ENCODE data around the gene RNU6-9.

The RNU6-9 gene

DNA sequence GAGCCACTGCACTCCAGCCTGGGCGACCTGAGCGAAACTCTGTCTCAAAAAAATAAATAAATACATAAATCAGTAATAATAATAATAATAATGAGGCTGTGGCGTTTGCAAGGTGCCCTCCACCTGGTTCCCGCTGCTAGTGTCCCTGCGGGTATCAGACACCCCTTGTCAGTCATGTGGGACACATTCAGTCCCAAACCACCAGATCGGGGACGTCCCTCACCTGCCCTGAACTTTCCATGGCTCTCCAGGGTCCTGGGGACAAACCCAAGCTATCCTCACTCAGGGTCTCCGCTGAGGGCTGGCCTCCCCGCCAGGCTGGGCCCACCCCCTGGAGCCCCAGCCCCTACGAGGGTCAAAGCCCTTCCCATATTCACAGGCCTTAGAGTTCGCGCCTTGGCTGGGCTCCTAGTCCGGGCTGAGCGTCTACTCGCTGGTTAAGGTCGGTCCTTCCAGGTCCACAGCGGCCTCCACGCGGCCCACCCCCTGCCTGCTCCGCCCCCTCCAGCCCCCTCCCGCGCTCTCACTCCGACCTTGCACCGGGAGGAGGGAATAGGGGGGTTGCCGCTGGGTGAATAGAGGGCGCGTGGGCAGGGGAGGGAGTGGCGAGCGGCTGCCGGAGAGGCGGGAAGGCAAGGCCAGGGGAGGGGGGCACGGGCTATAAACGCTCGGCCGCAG is 23.5 kb downstream of the RNU6-9 start:
- no peaks in the 10 kb centered on the region for H3K27me3 Mint-ChIP-seq
- peak overlapping the region; percentile 44 for H3K4me3 Mint-ChIP-seq
- no peaks in the 10 kb centered on the region for H3K9me3 Mint-ChIP-seq
- H3K36me3 Mint-ChIP-seq: no peaks in the 10 kb centered on the region
- no peak overlapping the region for H3K27ac Mint-ChIP-seq
- H3K4me1 Mint-ChIP-seq: peaks cover 18% of the 10 kb centered on the region

DNA sequence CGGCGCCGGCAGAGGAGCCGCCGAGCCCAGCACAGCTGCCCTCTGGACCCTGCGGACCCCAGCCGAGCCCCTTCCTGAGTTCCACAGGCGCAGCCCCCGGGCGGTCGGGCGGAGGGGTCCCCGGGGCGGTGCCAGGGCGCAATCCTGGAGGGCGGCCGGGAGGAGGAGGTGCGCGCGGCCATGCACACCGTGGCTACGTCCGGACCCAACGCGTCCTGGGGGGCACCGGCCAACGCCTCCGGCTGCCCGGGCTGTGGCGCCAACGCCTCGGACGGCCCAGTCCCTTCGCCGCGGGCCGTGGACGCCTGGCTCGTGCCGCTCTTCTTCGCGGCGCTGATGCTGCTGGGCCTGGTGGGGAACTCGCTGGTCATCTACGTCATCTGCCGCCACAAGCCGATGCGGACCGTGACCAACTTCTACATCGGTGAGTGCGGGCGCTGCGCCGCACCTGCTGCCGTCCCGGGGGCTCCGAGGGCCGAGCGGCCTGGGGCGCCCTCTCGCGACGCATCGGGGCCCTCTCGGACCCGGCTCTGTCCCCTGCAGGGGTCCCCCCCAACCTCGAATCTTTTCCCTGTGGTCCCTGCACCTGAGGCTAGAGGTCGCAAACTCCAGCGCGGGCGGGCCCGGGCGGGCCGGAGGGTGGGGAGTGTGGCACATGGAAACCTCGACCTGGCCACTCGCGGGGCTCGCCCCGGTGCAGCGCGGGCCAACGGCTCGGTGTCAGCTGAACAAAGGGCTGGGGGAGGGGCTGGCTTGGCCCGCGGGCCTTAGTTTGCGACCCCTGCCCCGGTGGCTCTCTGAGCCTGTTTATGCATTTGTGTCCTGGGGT is 24.3 kb downstream of the RNU6-9 start, which contains the start of gene KISS1R:
Gene KISS1R (plus strand): TSS at position 11 of the 829 bp plus-strand sequence. CDS start 170 bp downstream, at position 181.
- Mint-ChIP-seq H3K4me3 (peak within 1 kb of the TSS; percentile 78), H3K4me1 (peaks cover 20% of the 10 kb centered on the region), H3K27me3 (no peaks in the 10 kb centered on the region), H3K27ac (no peak within 1 kb of the TSS), H3K36me3 (no peaks in the 10 kb centered on the region), H3K9me3 (no peaks in the 10 kb centered on the region)

GRCh38 chr19:918152-918437 is 24.8 kb downstream of the RNU6-9 start:
- H3K4me3 Mint-ChIP-seq: peak overlapping the region; percentile 78
- no peaks in the 10 kb centered on the region for H3K27me3 Mint-ChIP-seq
- H3K36me3 Mint-ChIP-seq: no peaks in the 10 kb centered on the region
- H3K9me3 Mint-ChIP-seq: no peaks in the 10 kb centered on the region
- H3K27ac Mint-ChIP-seq: no peak overlapping the region
- peaks cover 20% of the 10 kb centered on the region for H3K4me1 Mint-ChIP-seq

GRCh38 chr19:918481-919198 is 25.4 kb downstream of the RNU6-9 start:
- Mint-ChIP-seq H3K9me3 (no peaks in the 10 kb centered on the region), H3K27ac (no peak overlapping the region), H3K27me3 (no peaks in the 10 kb centered on the region), H3K36me3 (no peaks in the 10 kb centered on the region), H3K4me3 (peak overlapping the region; percentile 44), H3K4me1 (peaks cover 20% of the 10 kb centered on the region)

GRCh38 chr19:919199-920050 is 26.1 kb downstream of the RNU6-9 start:
- Mint-ChIP-seq H3K4me1 (peaks cover 20% of the 10 kb centered on the region), H3K27ac (peak overlapping the region; percentile 30), H3K36me3 (no peaks in the 10 kb centered on the region), H3K4me3 (peak overlapping the region; percentile 44), H3K27me3 (no peaks in the 10 kb centered on the region), H3K9me3 (no peaks in the 10 kb centered on the region)

GRCh38 chr19:920051-920864 is 27.0 kb downstream of the RNU6-9 start:
- peak overlapping the region; percentile 89 for H3K27ac Mint-ChIP-seq
- H3K4me1 Mint-ChIP-seq: peaks cover 16% of the 10 kb centered on the region
- no peaks in the 10 kb centered on the region for H3K9me3 Mint-ChIP-seq

GRCh38 chr19:924553-925086 is 31.3 kb downstream of the RNU6-9 start:
- H3K9me3 Mint-ChIP-seq: no peaks in the 10 kb centered on the region
- H3K27ac Mint-ChIP-seq: no peak overlapping the region
- H3K4me1 Mint-ChIP-seq: peaks cover 16% of the 10 kb centered on the region
- no peaks in the 10 kb centered on the region for H3K36me3 Mint-ChIP-seq
- H3K27me3 Mint-ChIP-seq: no peaks in the 10 kb centered on the region
- peak overlapping the region; percentile 79 for H3K4me3 Mint-ChIP-seq

More at GRCh38 chr19:920051-920864, 27.0 kb downstream of the RNU6-9 start:
- H3K36me3 Mint-ChIP-seq: no peaks in the 10 kb centered on the region
- no peaks in the 10 kb centered on the region for H3K27me3 Mint-ChIP-seq
- peak overlapping the region; percentile 88 for H3K4me3 Mint-ChIP-seq

DNA sequence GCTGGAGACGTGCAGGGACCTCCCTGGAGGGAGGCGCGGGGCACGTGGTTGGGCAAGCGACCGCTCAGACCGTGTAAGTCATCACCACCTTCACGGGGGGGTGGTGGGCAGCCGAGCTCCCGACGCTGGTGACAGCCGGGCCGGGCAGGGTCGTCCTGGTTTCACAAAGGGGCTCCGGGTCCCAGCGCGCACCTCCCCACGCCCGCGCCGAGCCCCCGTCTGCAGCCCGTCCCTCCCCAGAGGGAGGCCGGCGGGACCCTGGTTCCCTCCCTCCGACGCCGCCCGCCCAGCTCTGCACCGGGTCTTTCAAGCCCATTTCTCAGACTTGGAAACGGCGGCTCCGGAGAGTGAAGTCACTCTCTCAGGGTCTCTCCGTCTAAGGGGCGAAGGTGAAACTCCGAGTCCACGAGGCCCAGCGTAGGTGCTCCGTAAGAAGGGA is 31.8 kb downstream of the RNU6-9 start:
- H3K27ac Mint-ChIP-seq: no peak overlapping the region
- peak overlapping the region; percentile 79 for H3K4me3 Mint-ChIP-seq
- no peaks in the 10 kb centered on the region for H3K9me3 Mint-ChIP-seq
- H3K27me3 Mint-ChIP-seq: no peaks in the 10 kb centered on the region
- no peaks in the 10 kb centered on the region for H3K36me3 Mint-ChIP-seq
- peaks cover 16% of the 10 kb centered on the region for H3K4me1 Mint-ChIP-seq

GRCh38 chr19:925526-926322 is 32.4 kb downstream of the RNU6-9 start, which contains the start of gene ARID3A:
Gene ARID3A, plus strand, starts transcription at chr19:926035. Its CDS starts 3,494 bp downstream, at chr19:929529.
- H3K9me3 Mint-ChIP-seq: no peaks in the 10 kb centered on the region

GRCh38 chr19:926323-926588 is 33.0 kb downstream of the RNU6-9 start:
- Mint-ChIP-seq H3K9me3 (no peaks in the 10 kb centered on the region), H3K4me3 (peak overlapping the region; percentile 72), H3K27ac (no peak overlapping the region), H3K27me3 (no peaks in the 10 kb centered on the region), H3K36me3 (no peaks in the 10 kb centered on the region), H3K4me1 (peaks cover 8% of the 10 kb centered on the region)

More at GRCh38 chr19:925526-926322, 32.4 kb downstream of the RNU6-9 start, which contains the start of gene ARID3A:
- peak within 1 kb of the TSS; percentile 80 for H3K4me3 Mint-ChIP-seq
- H3K4me1 Mint-ChIP-seq: peaks cover 13% of the 10 kb centered on the region
- no peaks in the 10 kb centered on the region for H3K27me3 Mint-ChIP-seq
- no peak within 1 kb of the TSS for H3K27ac Mint-ChIP-seq
- no peaks in the 10 kb centered on the region for H3K36me3 Mint-ChIP-seq

DNA sequence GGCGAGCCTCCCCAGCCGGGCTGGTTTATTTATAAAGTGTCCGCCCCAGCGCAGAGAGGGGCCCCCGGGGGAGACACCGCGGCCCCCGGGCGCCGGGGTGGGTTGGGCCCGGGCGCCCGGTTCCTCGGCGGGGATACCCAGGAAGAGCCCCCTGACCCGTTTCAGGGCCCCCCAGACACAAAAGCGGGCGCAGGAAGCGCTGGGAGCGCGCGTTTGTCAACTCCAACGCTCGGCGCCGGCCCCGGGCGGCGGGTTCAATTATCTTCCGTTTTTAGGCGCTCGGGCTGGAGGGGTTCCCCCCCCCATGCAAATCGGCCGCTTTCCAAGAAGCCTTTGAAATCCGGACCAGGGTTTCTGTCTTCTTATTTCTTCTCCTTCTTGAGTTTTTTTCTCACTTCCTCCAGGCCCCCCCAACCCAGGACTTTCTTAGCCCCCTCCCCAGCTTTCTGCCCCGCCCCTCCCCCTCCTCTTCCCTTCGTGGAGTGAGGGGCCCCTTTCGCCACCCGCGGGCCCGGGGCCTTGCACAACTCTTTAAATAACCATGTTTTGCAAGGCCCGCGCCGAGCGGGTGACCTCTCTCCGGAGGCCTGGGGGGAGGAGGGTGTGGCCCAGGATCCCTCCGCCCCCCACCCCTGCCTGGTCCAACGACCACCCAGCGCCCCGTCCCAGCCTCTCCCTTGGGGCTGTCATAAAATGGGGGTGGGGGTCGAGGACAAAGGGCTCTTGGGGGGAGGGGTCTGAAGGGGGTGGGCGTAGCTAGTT is 33.5 kb downstream of the RNU6-9 start:
- peak overlapping the region; percentile 80 for H3K4me3 Mint-ChIP-seq
- peaks cover 3% of the 10 kb centered on the region for H3K4me1 Mint-ChIP-seq
- no peaks in the 10 kb centered on the region for H3K27me3 Mint-ChIP-seq
- no peak overlapping the region for H3K27ac Mint-ChIP-seq
- H3K36me3 Mint-ChIP-seq: no peaks in the 10 kb centered on the region
- H3K9me3 Mint-ChIP-seq: no peaks in the 10 kb centered on the region

GRCh38 chr19:927351-927779 is 34.1 kb downstream of the RNU6-9 start:
- Mint-ChIP-seq H3K27me3 (no peaks in the 10 kb centered on the region), H3K4me1 (peaks cover 3% of the 10 kb centered on the region), H3K36me3 (no peaks in the 10 kb centered on the region), H3K27ac (no peak overlapping the region), H3K9me3 (no peaks in the 10 kb centered on the region), H3K4me3 (no peak overlapping the region)

- H3K4me3 Mint-ChIP-seq: no peak overlapping the region
- no peaks in the 10 kb centered on the region for H3K9me3 Mint-ChIP-seq
- no peaks in the 10 kb centered on the region for H3K27me3 Mint-ChIP-seq
- no peak overlapping the region for H3K27ac Mint-ChIP-seq
- H3K36me3 Mint-ChIP-seq: no peaks in the 10 kb centered on the region
- H3K4me1 Mint-ChIP-seq: peaks cover 7% of the 10 kb centered on the region
Measured at GRCh38 chr19:927780-928401, 34.6 kb downstream of the RNU6-9 start.

Measured in activated naive CD4-positive, alpha-beta T cell treated with anti-CD3 and anti-CD28 coated beads, Interleukin-2, amount 50 U/mL, for 24 hours (primary cell).